Naive thymus-derived CD8-positive, alpha-beta T cell (primary cell): ENCODE results near the gene CRYBA2. TPM values are rescaled to one million over a fixed set of nuclear protein-coding genes. Genes with fewer than 3 reads are reported as not detected.

Experiments
- ATAC-seq, 2 donors: fragments of 150-1000 bp; cut with Tn5 transposase in 1 of 2; sonication (Bioruptor Pico), chemical (Tn5 transposase) in 1 of 2; 1 replicate in 1 of 2; 2 replicates in 1 of 2; pipeline ENCODE4 v1.10.0; 2021; ENCODE audit warnings: mild to moderate bottlenecking in 2 of 2, moderate library complexity in 2 of 2
- POLR2A ChIA-PET: fragments of 350-600 bp; sonication (Branson Sonifier 250); formaldehyde crosslinking; loops from one replicate; lab custom pipeline; 2021; ENCODE audit warnings: antibody characterized with exemption; lab: Charles Lee
- DNase-seq, 10 donors: peaks; one replicate each; pipeline versions ENCODE4 v3.0.0 to v3.0.0-alpha.2; 2020 to 2022
- H3K27ac Mint-ChIP-seq, 10 donors: one replicate each; pipeline ENCODE4 v1.8.0; 2020 to 2022; ENCODE audit warnings: mild to moderate bottlenecking in 10 of 10, mixed read lengths in 10 of 10, moderate library complexity in 4 of 10, inconsistent platforms in 1 of 10
- H3K27me3 Mint-ChIP-seq, 5 donors: one replicate each; pipeline ENCODE4 v1.8.0; 2021 to 2022; ENCODE audit warnings: mixed read lengths in 5 of 5
- H3K36me3 Mint-ChIP-seq, 3 donors: one replicate each; pipeline ENCODE4 v1.8.0; 2020 to 2022; ENCODE audit warnings: mixed read lengths in 3 of 3, mild to moderate bottlenecking in 2 of 3, inconsistent platforms in 1 of 3
- H3K4me1 Mint-ChIP-seq, 4 donors: one replicate each; pipeline ENCODE4 v1.8.0; 2021 to 2022; ENCODE audit warnings: mixed read lengths in 4 of 4
- H3K4me3 Mint-ChIP-seq, 10 donors: one replicate each; pipeline ENCODE4 v1.8.0; 2020 to 2022; ENCODE audit warnings: mild to moderate bottlenecking in 10 of 10, mixed read lengths in 10 of 10, moderate library complexity in 6 of 10, inconsistent platforms in 1 of 10
- H3K9me3 Mint-ChIP-seq, 9 donors: one replicate each; pipeline ENCODE4 v1.8.0; 2020 to 2022; ENCODE audit warnings: mixed read lengths in 9 of 9, mild to moderate bottlenecking in 3 of 9, inconsistent platforms in 1 of 9, moderate library complexity in 1 of 9
- polyA plus RNA-seq, 3 donors: library from polyadenylated mRNA; unstranded; fragments of 300-500 nt; fragmentation: Illumina TruSeq; gene quantifications; one replicate each; pipeline ENCODE4 v1.2.3, GENCODE V29; 2021
- total RNA-seq, 8 experiments: library from RNA in 2 of 8; stranded (reverse) in 2 of 8; gene quantifications; one replicate each; pipeline ENCODE4 v1.2.3 and lab custom pipeline; 2021 to 2026

CRYBA2 gene
- total and polyA plus RNA-seq, 5 experiments from 2014 or later = not detected

GRCh38 chr2:219020604-219021365 is 27.6 kb upstream of the CRYBA2 start:
- Mint-ChIP-seq H3K27ac (no peak overlapping the region), H3K36me3 (no peaks in the 10 kb centered on the region), H3K9me3 (no peaks in the 10 kb centered on the region), H3K4me1 (no peaks in the 10 kb centered on the region), H3K27me3 (peaks cover 2 to 20% (median 9%) of the 10 kb centered on the region in 5 donors), H3K4me3 (no peak overlapping the region)
- DNase-seq = no peak
- no peak for ATAC-seq
- POLR2A ChIA-PET = no interaction called here

DNA sequence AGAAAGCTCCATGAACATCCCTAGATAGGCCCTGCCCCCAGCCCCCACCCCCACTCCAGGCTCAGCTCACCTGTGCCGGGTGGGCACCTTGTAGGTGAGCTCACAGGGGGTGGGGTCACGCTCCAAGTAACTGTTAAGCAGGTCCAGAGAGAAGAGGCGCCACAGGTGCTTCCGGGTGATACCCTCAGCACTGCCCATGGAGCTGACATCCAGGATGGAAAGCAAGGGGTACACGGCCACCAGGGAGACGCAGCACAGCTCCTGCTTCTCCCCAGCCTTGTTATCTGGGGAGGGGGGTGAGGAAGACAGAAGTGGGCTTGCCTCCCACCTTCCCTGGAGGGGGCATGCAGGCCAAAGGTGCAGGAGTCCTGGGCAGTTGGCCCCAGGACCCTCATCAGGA is 26.2 kb upstream of the CRYBA2 start:
- Mint-ChIP-seq H3K27me3 (peaks cover 2 to 26% (median 19%) of the 10 kb centered on the region in 5 donors), H3K9me3 (no peaks in the 10 kb centered on the region), H3K27ac (no peak overlapping the region), H3K4me1 (no peaks in the 10 kb centered on the region), H3K4me3 (no peak overlapping the region), H3K36me3 (no peaks in the 10 kb centered on the region)
- ATAC-seq (no peak), DNase-seq (peak in 1 of 10 donors; percentile 18)
- POLR2A ChIA-PET = no interaction called here

DNA sequence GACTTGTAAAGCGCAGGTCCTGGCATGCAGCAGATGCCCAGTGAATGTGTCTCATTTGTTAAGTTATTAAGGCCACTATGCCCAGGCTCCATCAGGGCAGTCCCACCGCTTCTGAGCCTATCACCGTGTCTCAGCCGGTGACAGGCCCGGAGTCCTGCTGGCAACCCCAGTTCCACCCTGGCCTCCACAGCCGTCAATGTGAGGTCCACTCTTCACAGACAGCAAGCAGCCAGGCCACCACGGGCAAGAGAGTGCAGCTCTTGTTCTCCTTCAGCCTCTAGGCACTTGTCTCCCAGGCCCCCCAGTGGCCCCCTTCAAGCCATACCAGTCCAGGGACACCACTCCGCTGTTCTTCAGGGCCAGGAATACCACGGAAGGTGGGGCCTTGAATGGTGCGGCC is 25.5 kb upstream of the CRYBA2 start:
- Mint-ChIP-seq H3K4me1 (no peaks in the 10 kb centered on the region), H3K4me3 (no peak overlapping the region), H3K36me3 (no peaks in the 10 kb centered on the region), H3K9me3 (no peaks in the 10 kb centered on the region), H3K27ac (no peak overlapping the region), H3K27me3 (peaks cover 2 to 32% (median 26%) of the 10 kb centered on the region in 5 donors)
- DNase-seq (peak in 1 of 10 donors; percentile 30), ATAC-seq (no peak)
- POLR2A ChIA-PET = no interaction called here

DNA sequence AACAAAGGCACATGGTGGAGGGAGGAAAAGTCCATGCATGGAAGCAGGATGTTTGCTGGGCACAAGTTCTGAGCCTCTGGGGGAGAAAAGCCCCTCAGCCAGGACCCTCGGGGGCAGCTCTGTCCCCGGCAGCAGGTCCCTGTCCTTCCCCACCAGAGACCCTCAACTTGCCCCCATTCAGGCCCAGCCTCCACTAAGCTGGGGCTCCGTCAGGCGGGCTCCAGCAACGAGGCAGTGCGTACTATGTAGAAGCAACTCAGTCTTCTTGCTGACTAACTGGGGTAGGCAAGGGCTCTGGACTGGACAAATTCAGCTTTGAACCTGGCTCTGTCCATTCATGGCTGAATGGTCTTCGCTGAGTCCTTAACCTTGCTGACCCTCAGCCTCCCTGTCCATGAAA is 25.1 kb upstream of the CRYBA2 start:
- Mint-ChIP-seq H3K36me3 (no peaks in the 10 kb centered on the region), H3K4me1 (no peaks in the 10 kb centered on the region), H3K27me3 (peaks cover 2 to 35% (median 28%) of the 10 kb centered on the region in 5 donors), H3K27ac (peak overlapping the region in 1 of 10 donors; percentile 49), H3K9me3 (no peaks in the 10 kb centered on the region), H3K4me3 (no peak overlapping the region)
- DNase-seq = peak in 1 of 10 donors; percentile 31
- POLR2A ChIA-PET = no interaction called here
- ATAC-seq = no peak

DNA sequence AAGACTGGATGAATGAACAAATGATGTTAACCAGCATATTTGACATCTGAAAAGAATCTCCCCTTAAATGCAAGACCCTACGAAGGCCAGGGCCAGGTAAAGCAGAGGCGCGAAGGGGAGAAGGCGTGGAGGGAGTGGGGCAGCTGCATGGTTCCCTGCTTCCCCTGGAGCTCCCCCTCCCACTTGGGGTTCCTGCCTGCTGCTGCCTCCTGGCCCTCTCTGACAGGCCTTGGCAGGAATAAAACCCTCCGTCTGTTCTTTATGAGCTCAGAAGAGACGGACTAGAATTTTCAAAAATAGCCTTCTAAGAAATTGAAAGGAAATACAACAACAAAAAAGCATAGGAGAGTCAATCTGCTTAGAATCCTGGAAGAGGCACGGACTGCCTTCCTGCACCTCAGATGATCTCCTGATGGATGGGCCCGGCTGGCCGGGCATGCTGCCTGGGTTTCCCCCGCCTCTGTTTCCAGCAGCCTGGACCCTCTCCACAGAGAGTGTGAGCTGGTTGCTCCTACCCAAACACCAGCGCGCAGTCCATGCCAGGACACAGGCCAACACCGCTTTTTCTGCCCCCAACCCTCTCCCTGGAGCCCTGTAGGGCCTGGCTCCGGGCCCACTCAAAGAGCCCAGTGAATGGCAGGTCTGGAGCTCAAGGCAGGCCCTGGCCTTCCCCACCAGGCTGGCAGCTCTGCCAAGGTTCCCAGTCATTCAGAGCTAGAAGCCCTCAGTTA is 24.1 kb upstream of the CRYBA2 start:
- no peak overlapping the region for H3K27ac Mint-ChIP-seq
- DNase-seq (peak in 1 of 10 donors; percentile 42), ATAC-seq (no peak)
- H3K27me3 Mint-ChIP-seq = peaks cover 0 to 40% (median 25%) of the 10 kb centered on the region in 5 donors
- no peaks in the 10 kb centered on the region for H3K4me1 Mint-ChIP-seq
- H3K4me3 Mint-ChIP-seq = no peak overlapping the region
- H3K9me3 Mint-ChIP-seq = no peaks in the 10 kb centered on the region
- no peaks in the 10 kb centered on the region for H3K36me3 Mint-ChIP-seq
- POLR2A ChIA-PET = no interaction called here

DNA sequence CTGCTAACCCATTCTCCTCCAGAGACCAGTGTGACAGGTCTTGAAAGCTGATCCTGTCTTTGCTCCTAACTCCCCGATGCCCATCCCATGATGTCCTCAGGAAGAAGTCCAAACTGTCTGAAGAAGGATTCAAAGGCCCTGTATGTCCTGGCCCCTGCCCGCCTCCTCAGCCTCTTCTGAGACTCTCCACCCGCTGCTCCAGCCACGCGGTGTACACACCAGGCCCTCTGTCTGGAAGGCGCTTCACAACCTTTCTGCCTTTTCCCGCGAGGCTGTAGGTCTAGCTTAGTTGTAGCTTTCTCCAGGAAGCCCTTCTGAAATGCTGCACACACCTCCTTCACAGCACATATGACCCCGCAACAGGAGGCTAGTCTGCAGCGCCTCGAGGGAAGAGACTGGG is 23.5 kb upstream of the CRYBA2 start:
- DNase-seq (peak in 1 of 10 donors; percentile 49), ATAC-seq (no peak)
- H3K4me1 Mint-ChIP-seq = no peaks in the 10 kb centered on the region
- H3K36me3 Mint-ChIP-seq = no peaks in the 10 kb centered on the region
- no peak overlapping the region for H3K4me3 Mint-ChIP-seq
- H3K9me3 Mint-ChIP-seq = no peaks in the 10 kb centered on the region
- POLR2A ChIA-PET = no interaction called here
- peaks cover 0 to 40% (median 25%) of the 10 kb centered on the region in 5 donors for H3K27me3 Mint-ChIP-seq
- peak overlapping the region in 1 of 10 donors; percentile 31 for H3K27ac Mint-ChIP-seq

DNA sequence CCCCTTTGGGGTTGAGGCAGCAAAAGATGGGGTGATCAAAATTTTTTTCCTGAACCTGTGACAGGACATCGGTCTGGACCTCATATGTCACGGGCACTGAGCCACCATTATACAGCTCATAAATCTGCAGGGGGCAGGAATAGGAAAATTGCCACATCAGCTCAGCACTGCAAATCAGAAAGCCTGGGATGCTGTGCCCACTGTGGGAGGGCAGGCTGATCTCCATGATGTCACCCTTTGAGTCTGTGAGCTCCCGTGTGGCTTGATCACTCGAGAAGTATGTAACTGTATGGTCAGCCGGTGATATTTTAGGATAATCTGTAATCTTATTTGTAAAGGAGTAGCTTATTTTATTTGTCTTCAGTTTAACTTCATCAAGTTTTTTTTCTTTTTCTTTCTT is 17.7 kb upstream of the CRYBA2 start:
- H3K27ac Mint-ChIP-seq = no peak overlapping the region
- peaks cover 0 to 2% (median 0%) of the 10 kb centered on the region in 4 donors for H3K4me1 Mint-ChIP-seq
- H3K36me3 Mint-ChIP-seq = peaks cover 0 to 4% (median 0%) of the 10 kb centered on the region in 3 donors
- no peak overlapping the region for H3K4me3 Mint-ChIP-seq
- POLR2A ChIA-PET = interaction anchor here (0.8 kb wide), 1 partner anchor 9 kb away, joined by 3 read pairs; no protein-coding TSS in a partner anchor
- ATAC-seq (no peak), DNase-seq (no peak)
- no peaks in the 10 kb centered on the region for H3K9me3 Mint-ChIP-seq
- peaks cover 10 to 67% (median 36%) of the 10 kb centered on the region in 5 donors for H3K27me3 Mint-ChIP-seq

GRCh38 chr2:219010162-219010756 is 17.0 kb upstream of the CRYBA2 start:
- H3K27me3 Mint-ChIP-seq = peaks cover 10 to 72% (median 42%) of the 10 kb centered on the region in 5 donors
- DNase-seq = no peak
- peak; percentile 59 to 65 for ATAC-seq
- no peak overlapping the region for H3K4me3 Mint-ChIP-seq
- H3K27ac Mint-ChIP-seq = no peak overlapping the region
- H3K9me3 Mint-ChIP-seq = no peaks in the 10 kb centered on the region
- peaks cover 0 to 4% (median 0%) of the 10 kb centered on the region in 3 donors for H3K36me3 Mint-ChIP-seq
- POLR2A ChIA-PET = interaction anchor here (0.8 kb wide), 1 partner anchor 8 kb away, joined by 3 read pairs; no protein-coding TSS in a partner anchor
- peaks cover 0 to 2% (median 0%) of the 10 kb centered on the region in 4 donors for H3K4me1 Mint-ChIP-seq

DNA sequence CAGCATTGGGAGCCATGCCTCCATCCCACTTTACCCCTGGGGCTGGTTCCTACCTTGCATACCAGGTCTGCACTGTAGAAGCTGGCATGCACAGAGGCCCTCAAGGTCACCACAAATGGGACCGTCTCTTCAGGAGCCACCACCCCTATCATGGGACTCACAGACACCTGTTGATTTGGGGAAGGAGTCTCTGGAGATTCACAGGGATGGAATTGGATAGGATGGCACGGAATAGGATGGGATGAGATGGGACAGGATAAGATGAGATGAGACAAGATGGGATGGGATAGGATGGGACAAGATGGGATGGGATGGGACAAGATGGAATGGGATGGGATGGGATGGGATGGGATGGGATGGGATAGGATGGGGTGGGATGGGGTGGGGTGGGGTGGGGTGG is 16.1 kb upstream of the CRYBA2 start:
- H3K27me3 Mint-ChIP-seq = peaks cover 15 to 72% (median 42%) of the 10 kb centered on the region in 5 donors
- POLR2A ChIA-PET = no interaction called here

GRCh38 chr2:219003979-219004378 is 10.8 kb upstream of the CRYBA2 start:
- no peak for DNase-seq
- no peaks in the 10 kb centered on the region for H3K9me3 Mint-ChIP-seq
- H3K36me3 Mint-ChIP-seq = peaks cover 0 to 4% (median 0%) of the 10 kb centered on the region in 3 donors
- peak overlapping the region in 8 of 10 donors; percentile 24 to 82 (median 64) for H3K4me3 Mint-ChIP-seq
- POLR2A ChIA-PET = no interaction called here
- H3K27me3 Mint-ChIP-seq = peaks cover 30 to 91% (median 73%) of the 10 kb centered on the region in 5 donors
- H3K27ac Mint-ChIP-seq = no peak overlapping the region
- peaks cover 9 to 23% (median 16%) of the 10 kb centered on the region in 4 donors for H3K4me1 Mint-ChIP-seq
- ATAC-seq = no peak

More for the DNA sequence above, 16.1 kb upstream of the CRYBA2 start:
- H3K36me3 Mint-ChIP-seq = peaks cover 0 to 4% (median 0%) of the 10 kb centered on the region in 3 donors
- peaks cover 0 to 2% (median 0%) of the 10 kb centered on the region in 4 donors for H3K4me1 Mint-ChIP-seq
- no peak overlapping the region for H3K4me3 Mint-ChIP-seq
- DNase-seq (no peak), ATAC-seq (no peak)
- H3K9me3 Mint-ChIP-seq = no peaks in the 10 kb centered on the region
- no peak overlapping the region for H3K27ac Mint-ChIP-seq

DNA sequence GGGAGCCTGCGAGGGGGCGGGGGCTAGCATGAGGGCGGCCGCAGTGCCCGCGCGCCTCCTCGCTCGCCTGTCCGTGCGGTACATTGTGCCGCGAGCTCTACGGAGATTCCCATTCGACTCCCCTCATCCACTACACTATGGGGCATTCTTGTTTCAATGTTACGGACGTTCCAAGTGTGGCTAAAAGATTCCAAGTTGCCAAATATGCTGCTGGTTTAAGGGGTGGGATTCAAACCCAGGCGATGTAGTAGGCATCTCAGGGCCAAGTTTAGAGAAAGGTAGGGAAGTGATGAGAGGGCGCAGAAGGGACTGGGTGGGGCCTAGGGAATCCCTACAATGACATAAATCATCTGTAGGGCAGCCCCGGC is 10.0 kb upstream of the CRYBA2 start:
- H3K4me1 Mint-ChIP-seq = peaks cover 9 to 23% (median 16%) of the 10 kb centered on the region in 4 donors
- no peaks in the 10 kb centered on the region for H3K9me3 Mint-ChIP-seq
- peaks cover 0 to 4% (median 0%) of the 10 kb centered on the region in 3 donors for H3K36me3 Mint-ChIP-seq
- H3K4me3 Mint-ChIP-seq = peak overlapping the region; percentile 0 to 82 (median 63)
- DNase-seq (no peak), ATAC-seq (no peak)
- POLR2A ChIA-PET = interaction anchor here (0.6 kb wide), 1 partner anchor 679 kb away, joined by 6 read pairs; no protein-coding TSS in a partner anchor
- H3K27me3 Mint-ChIP-seq = peaks cover 32 to 90% (median 76%) of the 10 kb centered on the region in 5 donors
- H3K27ac Mint-ChIP-seq = no peak overlapping the region
